ES-I3 (cell line): ENCODE data around the gene ZNF100.
"Not testable (repeated sequence)": the region's sequence is repeated elsewhere in the genome, so short reads cannot be mapped to it uniquely, and the experiment has no call there.

Experiments used
- H3K36me3 ChIP-seq: 2 replicates; pipeline ENCODE4 v1.6.1; 2013; ENCODE audit warnings: mild to moderate bottlenecking, low read length, control low read depth, moderate library complexity; ENCODE audit not compliant: insufficient read depth
- H3K4me1 ChIP-seq: 2 replicates; pipeline ENCODE4 v1.6.1; 2013; ENCODE audit warnings: mild to moderate bottlenecking, control low read depth, low read length; ENCODE audit not compliant: insufficient read depth
- H3K9ac ChIP-seq: 2 replicates; pipeline ENCODE4 v1.6.1; 2013; ENCODE audit warnings: low read depth, mild to moderate bottlenecking, low read length, moderate library complexity
- H3K9me3 ChIP-seq: 2 replicates; pipeline ENCODE4 v1.6.1; 2013; ENCODE audit warnings: mild to moderate bottlenecking, low read length, moderate library complexity; ENCODE audit not compliant: control insufficient read depth, insufficient read depth

Gene ZNF100

GRCh38 chr19:21767065-21767800 lies at the start of gene ZNF100:
Gene ZNF100 (minus strand): TSS chr19:21767579. CDS start chr19:21767429, 150 bp downstream.
- H3K36me3 ChIP-seq: peaks cover 17% of the 10 kb centered on the region
- H3K4me1 ChIP-seq: no peaks in the 10 kb centered on the region
- peak within 1 kb of the TSS; percentile 100 for H3K9ac ChIP-seq
- H3K9me3 ChIP-seq: no peaks in the 10 kb centered on the region; the same call in 1 of the 2 replicates

DNA sequence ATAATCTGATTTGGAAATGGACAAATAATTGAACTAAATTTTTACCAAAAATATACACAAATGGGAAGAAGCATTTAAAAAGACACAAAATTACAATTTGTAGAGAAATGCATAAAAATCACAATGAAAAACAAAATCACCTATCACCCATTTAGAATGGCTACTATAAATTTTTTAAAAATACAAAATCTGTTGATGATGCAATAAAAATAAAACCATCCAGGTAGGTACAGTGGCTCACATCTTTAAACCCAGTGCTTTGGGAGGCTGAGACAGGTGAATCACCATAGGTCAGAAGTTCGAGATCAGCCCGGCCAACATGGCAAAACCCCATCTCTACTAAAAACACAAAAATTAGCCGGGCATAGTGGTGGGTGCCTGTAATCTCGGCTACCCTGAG lies 45.1 kb upstream of the ZNF100 start:
- no peak overlapping the region for H3K9ac ChIP-seq
- no peaks in the 10 kb centered on the region for H3K4me1 ChIP-seq
- H3K9me3 ChIP-seq: peaks cover 57% of the 10 kb centered on the region
- peaks cover 41% of the 10 kb centered on the region for H3K36me3 ChIP-seq

DNA sequence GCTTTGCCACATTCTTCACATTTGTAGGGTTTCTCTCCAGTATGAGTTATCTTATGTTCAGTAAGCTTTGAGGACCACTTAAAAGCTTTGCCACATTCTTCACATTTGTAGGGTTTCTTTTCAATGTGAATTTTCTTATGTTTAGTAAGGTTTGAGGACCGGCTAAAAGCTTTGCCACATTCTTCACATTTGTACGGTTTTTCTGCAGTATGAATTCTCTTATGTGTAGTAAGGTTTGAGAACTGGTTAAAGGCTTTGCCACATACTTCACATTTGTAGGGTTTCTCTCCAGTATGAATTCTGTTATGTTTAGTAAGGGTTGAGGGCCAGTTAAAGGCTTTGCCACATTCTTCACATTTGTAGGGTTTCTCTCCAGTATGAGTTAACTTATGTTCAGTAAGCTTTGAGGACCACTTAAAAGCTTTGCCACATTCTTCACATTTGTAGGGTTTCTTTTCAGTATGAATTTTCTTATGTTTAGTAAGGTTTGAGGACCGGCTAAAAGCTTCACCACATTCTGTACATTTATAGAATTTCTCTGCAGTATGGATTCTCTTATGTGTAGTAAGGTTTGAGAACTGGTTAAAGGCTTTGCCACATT lies 41.1 kb upstream of the ZNF100 start:
- H3K4me1 ChIP-seq: not testable (repeated sequence)
- peaks cover 55% of the 10 kb centered on the region for H3K9me3 ChIP-seq
- H3K36me3 ChIP-seq: peaks cover 22% of the 10 kb centered on the region

DNA sequence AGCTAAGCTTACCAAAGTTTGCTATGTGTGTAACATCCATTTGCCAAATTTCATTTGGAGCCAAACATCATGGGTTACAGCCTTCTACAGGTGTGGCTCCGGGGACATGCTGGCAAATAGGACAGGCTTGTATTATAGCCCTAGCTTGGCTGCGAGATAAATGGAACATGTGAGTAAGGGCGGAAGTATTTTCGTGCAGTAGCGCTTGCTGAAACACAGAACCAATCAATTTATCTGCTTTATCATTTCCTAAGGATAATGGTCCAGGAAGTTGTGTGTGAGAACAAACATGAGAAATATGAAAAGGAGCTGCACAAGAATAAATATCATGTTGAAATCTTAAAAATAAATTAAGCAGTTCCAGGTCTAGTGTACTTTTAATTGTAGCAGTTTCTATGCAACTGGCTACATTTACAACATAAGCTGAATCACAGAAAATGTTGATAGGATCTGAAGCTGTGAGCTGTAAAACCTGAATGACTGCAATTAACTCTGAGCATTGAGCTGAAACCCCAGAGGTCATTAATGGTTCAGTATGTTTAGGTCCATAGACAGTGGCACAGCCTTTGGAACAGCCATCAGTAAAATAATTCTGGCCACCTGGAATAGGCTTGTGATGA lies 22.2 kb upstream of the ZNF100 start:
- Histone ChIP-seq H3K9me3 (peaks cover 2% of the 10 kb centered on the region; the same call in 1 of the 2 replicates), H3K9ac (no peak overlapping the region), H3K4me1 (no peaks in the 10 kb centered on the region), H3K36me3 (no peaks in the 10 kb centered on the region)

More for the DNA sequence above, 41.1 kb upstream of the ZNF100 start:
- H3K9ac ChIP-seq: not testable (repeated sequence)

DNA sequence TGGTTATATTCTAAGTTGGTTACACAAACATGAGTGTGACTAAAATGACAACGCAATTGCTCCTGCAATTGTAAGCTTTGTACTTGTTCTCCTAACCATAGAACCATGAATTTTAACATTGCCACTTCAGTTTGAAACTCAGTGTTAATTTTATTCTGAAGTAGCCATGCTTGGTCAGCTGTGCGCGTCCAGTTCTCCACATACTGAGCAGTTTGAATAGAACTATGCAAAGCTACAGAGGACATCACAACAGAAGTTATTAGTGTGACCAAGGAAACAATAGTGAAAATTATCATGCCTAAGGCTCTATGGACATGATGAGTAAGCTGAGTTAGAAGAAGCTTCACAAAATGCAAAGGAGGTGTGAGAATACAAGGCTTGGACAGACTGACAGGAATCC lies 19.6 kb upstream of the ZNF100 start:
- H3K9me3 ChIP-seq: peaks cover 2% of the 10 kb centered on the region; the same call in 1 of the 2 replicates
- H3K4me1 ChIP-seq: no peaks in the 10 kb centered on the region
- H3K36me3 ChIP-seq: no peaks in the 10 kb centered on the region
- H3K9ac ChIP-seq: no peak overlapping the region

GRCh38 chr19:21775792-21776191 lies 8.4 kb upstream of the ZNF100 start:
- not testable (repeated sequence) for H3K36me3 ChIP-seq, H3K9ac ChIP-seq

GRCh38 chr19:21766705-21767064 lies 694 bp downstream of the ZNF100 start:
- Histone ChIP-seq H3K36me3 (peaks cover 21% of the 10 kb centered on the region), H3K9ac (peak overlapping the region; percentile 100)
- not testable (repeated sequence) for H3K9me3 ChIP-seq, H3K4me1 ChIP-seq

More at GRCh38 chr19:21775792-21776191, 8.4 kb upstream of the ZNF100 start:
- not testable (repeated sequence) for H3K9me3 ChIP-seq, H3K4me1 ChIP-seq

GRCh38 chr19:21765151-21765550 lies 2.2 kb downstream of the ZNF100 start:
- peaks cover 22% of the 10 kb centered on the region for H3K36me3 ChIP-seq
- no peaks in the 10 kb centered on the region for H3K4me1 ChIP-seq
- H3K9me3 ChIP-seq: no peaks in the 10 kb centered on the region; the same call in 1 of the 2 replicates
- no peak overlapping the region for H3K9ac ChIP-seq

- not testable (repeated sequence) for H3K4me1 ChIP-seq, H3K9me3 ChIP-seq, H3K9ac ChIP-seq
- peaks cover 37% of the 10 kb centered on the region for H3K36me3 ChIP-seq
These were observed 5.8 kb downstream of the ZNF100 start for GRCh38 chr19:21761547-21761946.

DNA sequence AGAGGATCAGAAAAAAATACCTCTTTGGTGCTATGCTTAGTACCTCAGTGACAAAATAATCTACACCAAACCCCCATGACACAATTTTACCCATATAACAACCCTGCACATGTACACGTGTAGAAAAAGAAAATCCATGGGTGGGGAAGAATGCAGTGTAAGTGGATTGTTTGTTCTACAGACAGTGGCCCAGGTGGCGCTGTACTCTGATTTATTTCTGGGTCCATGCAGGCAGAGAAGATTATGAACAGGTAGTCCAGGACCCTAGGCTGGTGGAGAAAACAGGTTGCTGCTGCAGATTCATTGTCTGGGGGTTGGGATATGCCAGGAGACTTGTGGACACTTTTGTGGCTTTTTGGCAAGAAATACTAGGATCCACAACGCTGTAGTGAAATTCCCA lies 9.1 kb downstream of the ZNF100 start:
- no peaks in the 10 kb centered on the region for H3K4me1 ChIP-seq
- H3K36me3 ChIP-seq: peaks cover 27% of the 10 kb centered on the region
- no peak overlapping the region for H3K9ac ChIP-seq
- no peaks in the 10 kb centered on the region; the same call in 1 of the 2 replicates for H3K9me3 ChIP-seq

DNA sequence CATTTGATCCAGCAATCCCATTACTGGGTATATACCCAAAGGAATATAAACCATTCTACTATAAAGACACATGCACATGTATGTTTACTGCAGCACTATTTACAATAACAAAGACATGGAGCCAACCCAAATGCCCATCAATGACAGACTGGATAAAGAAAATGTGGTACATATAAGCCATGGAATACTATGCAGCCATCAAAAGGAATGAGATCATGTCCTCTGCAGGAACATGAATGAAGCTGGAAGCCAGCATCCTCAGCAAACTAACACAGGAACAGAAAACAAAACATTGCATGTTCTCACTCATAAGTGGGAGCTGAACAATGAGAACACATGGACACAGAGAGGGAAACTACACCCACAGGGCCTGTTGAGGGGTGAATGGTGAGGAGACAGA lies 11.8 kb downstream of the ZNF100 start:
- H3K9ac ChIP-seq, H3K4me1 ChIP-seq, H3K9me3 ChIP-seq: not testable (repeated sequence)
- peaks cover 30% of the 10 kb centered on the region for H3K36me3 ChIP-seq

DNA sequence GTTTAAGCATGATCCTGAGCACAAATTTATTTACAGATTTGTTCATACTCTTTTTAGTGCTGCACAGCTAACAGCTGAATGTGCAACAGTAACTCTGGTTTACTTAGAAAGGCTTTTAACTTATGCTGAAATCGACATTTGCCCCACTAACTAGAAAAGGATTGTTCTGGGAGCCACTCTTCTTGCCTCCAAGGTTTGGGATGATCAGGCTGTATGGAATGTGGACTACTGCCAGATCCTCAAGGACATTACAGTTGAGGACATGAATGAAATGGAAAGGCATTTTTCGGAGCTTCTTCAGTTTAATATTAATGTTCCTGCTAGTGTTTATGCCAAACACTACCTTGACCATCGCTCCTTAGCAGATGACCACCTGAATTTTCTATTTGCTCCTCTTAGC lies 16.0 kb downstream of the ZNF100 start:
- Histone ChIP-seq H3K9me3 (peaks cover under 1% of the 10 kb centered on the region; the same call in 1 of the 2 replicates), H3K36me3 (peaks cover 16% of the 10 kb centered on the region; the same call in 1 of the 2 replicates), H3K4me1 (no peaks in the 10 kb centered on the region), H3K9ac (no peak overlapping the region)

- H3K9ac ChIP-seq: no peak overlapping the region
These were observed 16.7 kb downstream of the ZNF100 start for GRCh38 chr19:21750586-21751128.

GRCh38 chr19:21749090-21749489 lies 18.3 kb downstream of the ZNF100 start:
- H3K9me3 ChIP-seq: 0 out of 2 replicates have a peak, but pooled peaks cover 4% of the 10 kb centered on the region
- H3K4me1 ChIP-seq: no peaks in the 10 kb centered on the region
- no peak overlapping the region for H3K9ac ChIP-seq
- peaks cover 16% of the 10 kb centered on the region; the same call in 1 of the 2 replicates for H3K36me3 ChIP-seq

More at GRCh38 chr19:21750586-21751128, 16.7 kb downstream of the ZNF100 start:
- H3K36me3 ChIP-seq: peaks cover 16% of the 10 kb centered on the region; the same call in 1 of the 2 replicates
- no peaks in the 10 kb centered on the region for H3K4me1 ChIP-seq
- peaks cover 4% of the 10 kb centered on the region; the same call in 1 of the 2 replicates for H3K9me3 ChIP-seq
